ENCODE measurements around the gene ZNF554. TPM values are rescaled to one million over a fixed set of nuclear protein-coding genes. Genes with fewer than 3 reads are reported as not detected.

ZNF554 gene
- total RNA-seq, 1 donor from 2014 or later, result 4.7 TPM

DNA sequence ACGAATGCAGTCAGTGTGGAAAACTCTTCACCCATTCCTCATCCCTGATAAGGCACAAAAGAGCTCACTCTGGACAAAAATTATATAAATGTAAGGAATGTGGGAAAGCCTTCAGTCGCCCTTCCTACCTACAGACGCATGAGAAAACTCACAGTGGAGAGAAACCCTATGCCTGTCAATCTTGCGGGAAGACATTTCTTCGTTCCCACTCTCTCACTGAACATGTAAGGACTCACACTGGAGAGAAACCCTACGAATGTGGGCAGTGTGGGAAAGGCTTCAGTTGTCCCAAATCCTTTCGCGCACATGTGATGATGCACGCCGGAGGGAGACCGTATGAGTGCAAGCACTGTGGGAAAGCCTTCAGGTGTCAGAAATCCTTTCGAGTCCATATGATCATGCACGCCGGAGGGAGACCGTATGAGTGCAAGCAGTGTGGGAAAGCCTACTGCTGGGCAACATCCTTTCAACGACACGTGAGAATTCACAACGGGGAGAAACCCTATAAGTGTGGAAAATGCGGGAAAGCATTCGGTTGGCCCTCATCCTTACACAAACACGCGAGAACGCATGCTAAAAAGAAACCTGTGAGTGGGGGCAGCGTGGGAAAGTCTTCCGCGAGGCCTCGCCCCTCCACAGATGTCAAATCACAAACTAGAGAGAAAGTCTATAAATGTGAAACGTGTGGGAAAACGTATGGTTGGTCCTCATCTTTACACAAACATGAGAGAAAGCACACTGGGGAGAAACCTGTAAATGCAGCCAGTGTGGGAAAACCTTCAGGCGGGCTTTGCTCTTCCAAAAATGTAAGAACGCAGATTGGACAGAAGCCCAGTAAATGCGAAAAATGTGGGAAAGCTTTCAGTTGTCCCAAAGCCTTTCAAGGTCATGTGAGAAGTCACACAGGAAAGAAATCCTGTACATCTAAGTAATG, 58.0 kb downstream of the ZNF554 start:
- H3K4me1 ChIP-seq, result no peaks in the 10 kb centered on the region
- H3K36me3 ChIP-seq, result no peaks in the 10 kb centered on the region
- intact Hi-C loops (cut with DNase I), result no loop called here
- peaks cover 19% of the 10 kb centered on the region for H3K9me3 ChIP-seq
- no peak for DNase-seq
- no peak for TF ChIP-seq CTCF (IDR thresholded peaks at IDR 0.05)
- no peak for ATAC-seq
- no peak overlapping the region for H3K4me3 ChIP-seq
- no peaks in the 10 kb centered on the region for H3K27me3 ChIP-seq
- no peak overlapping the region for H3K27ac ChIP-seq

- no peak for TF ChIP-seq CTCF (IDR thresholded peaks at IDR 0.05)
- intact Hi-C loops (cut with DNase I), result no loop called here
- Histone ChIP-seq H3K36me3 (no peaks in the 10 kb centered on the region), H3K9me3 (no peaks in the 10 kb centered on the region), H3K27ac (no peak overlapping the region), H3K4me1 (peaks cover 4% of the 10 kb centered on the region), H3K27me3 (no peaks in the 10 kb centered on the region), H3K4me3 (no peak overlapping the region)
- ATAC-seq (peak; percentile 25), DNase-seq (no peak)
Observed at GRCh38 chr19:2883686-2884439, 64.2 kb downstream of the ZNF554 start.

DNA sequence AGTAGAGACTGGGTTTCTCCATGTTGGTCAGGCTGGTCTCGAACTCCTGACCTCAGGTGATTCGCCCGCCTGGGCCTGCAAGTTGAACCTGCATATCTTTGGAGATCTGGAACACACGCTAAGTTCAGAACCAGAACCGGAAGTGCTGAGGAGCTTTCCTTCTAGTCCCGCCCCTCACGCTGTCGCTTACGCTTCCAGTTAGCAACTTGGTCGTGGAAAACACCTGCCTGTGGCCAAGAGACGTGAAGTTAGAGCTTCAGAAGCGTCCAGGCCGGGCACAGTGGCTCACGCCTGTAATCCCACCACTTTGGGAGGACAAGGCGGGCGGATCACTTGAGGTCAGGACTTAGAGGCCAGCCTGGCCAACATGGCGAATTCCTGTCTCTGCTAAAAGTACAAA, 66.1 kb downstream of the ZNF554 start:
- ATAC-seq, result no peak
- intact Hi-C loops (cut with DNase I), result no loop called here

More for the DNA sequence above, 66.1 kb downstream of the ZNF554 start:
- Histone ChIP-seq H3K36me3 (no peaks in the 10 kb centered on the region), H3K27me3 (no peaks in the 10 kb centered on the region), H3K27ac (no peak overlapping the region), H3K9me3 (no peaks in the 10 kb centered on the region), H3K4me3 (no peak overlapping the region), H3K4me1 (peaks cover 4% of the 10 kb centered on the region)
- DNase-seq, result no peak
- TF ChIP-seq CTCF (IDR thresholded peaks at IDR 0.05), result no peak

Other genes starting within 250 kb of the ZNF554 start
- 5.5 TPM for gene GNG7, start 117.2 kb upstream of the ZNF554 start, total RNA-seq
- 1.8 TPM for gene DIRAS1, start 98.5 kb upstream of the ZNF554 start, total RNA-seq
- 26.7 TPM for gene SLC39A3, start 79.9 kb upstream of the ZNF554 start, total RNA-seq
- gene SGTA, start 36.6 kb upstream of the ZNF554 start, total RNA-seq, result 44.9 TPM
- 29.3 TPM for gene THOP1, start 34.4 kb upstream of the ZNF554 start, total RNA-seq
- gene ZNF555, start 21.6 kb downstream of the ZNF554 start, total RNA-seq, result 6.9 TPM
- gene ZNF556, start 47.5 kb downstream of the ZNF554 start, total RNA-seq, result not detected
- gene ZNF57, start 81.1 kb downstream of the ZNF554 start, total RNA-seq, result 7.2 TPM
- gene ZNF77, start 125.1 kb downstream of the ZNF554 start, total RNA-seq, result 4.2 TPM
- 6.7 TPM for gene TLE6, start 157.7 kb downstream of the ZNF554 start, total RNA-seq
- gene TLE2, start 209.4 kb downstream of the ZNF554 start, total RNA-seq, result 58.6 TPM
- gene TLE5, start 242.6 kb downstream of the ZNF554 start, total RNA-seq, result 458 TPM

All from upper lobe of right lung (tissue), 1 donor.